ENCODE results near the gene SLC25A17.

DNA sequence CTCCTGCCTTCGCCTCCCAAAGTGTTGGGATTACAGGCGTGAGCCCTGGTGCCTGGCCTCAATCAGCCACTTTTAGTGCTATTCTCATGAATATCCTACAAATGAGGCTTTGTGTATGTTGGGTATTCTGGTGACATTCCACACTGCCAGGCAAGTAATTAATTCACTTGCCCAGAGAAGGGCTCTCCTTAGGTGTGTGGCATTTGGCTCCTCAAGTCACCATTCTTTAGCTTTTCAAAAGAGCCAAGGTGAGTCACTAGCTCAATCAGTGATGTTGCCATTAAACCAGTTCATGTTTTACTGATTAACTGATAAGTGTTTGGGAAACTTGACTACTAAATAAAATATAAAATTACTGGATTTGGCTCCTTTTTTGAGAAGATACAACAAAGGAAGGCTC, 52.2 kb downstream of the SLC25A17 start:
- TF ChIP-seq EZH2 (IDR thresholded peaks at IDR 0.05) (no peak), POLR2AphosphoS5 (IDR thresholded peaks at IDR 0.05; ENCODE audit: borderline replicate concordance, low read depth, low read length) (no peak), FOXP2 (optimal IDR thresholded peaks at IDR 0.05; ENCODE audit: control extremely low read depth, extremely low read length, insufficient read depth) (no peak)

Data from SK-N-MC (cell line).